ENCODE measurements around the gene GRPR. TPM values are rescaled to one million over a fixed set of nuclear protein-coding genes. Genes with fewer than 3 reads are reported as not detected.
"Not testable (repeated sequence)": the region's sequence is repeated elsewhere in the genome, so short reads cannot be mapped to it uniquely, and the experiment has no call there.

Gene GRPR
- total RNA-seq, 4 donors from 2014 or later, result not detected

DNA sequence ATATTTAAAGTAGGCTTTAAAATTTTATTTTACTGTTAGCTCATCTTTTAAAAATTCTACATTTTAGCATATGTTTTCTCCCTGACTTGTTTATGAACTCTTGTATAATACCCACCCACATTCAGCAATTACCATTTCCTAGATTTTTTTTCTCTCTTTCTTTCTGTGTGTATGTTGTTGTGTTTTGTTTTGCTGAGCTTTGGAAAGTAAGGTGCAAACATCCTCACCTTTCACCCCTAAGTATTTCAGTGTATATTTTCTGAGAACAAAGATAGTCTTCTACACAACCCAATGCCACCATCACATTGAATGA lies 18.8 kb downstream of the GRPR start:
- DNase-seq, result no peak
- H3K27me3 ChIP-seq, result no peaks in the 10 kb centered on the region
- no peak overlapping the region for H3K27ac ChIP-seq
- H3K9me3 ChIP-seq, result no peaks in the 10 kb centered on the region
- TF ChIP-seq, protein P1, sequence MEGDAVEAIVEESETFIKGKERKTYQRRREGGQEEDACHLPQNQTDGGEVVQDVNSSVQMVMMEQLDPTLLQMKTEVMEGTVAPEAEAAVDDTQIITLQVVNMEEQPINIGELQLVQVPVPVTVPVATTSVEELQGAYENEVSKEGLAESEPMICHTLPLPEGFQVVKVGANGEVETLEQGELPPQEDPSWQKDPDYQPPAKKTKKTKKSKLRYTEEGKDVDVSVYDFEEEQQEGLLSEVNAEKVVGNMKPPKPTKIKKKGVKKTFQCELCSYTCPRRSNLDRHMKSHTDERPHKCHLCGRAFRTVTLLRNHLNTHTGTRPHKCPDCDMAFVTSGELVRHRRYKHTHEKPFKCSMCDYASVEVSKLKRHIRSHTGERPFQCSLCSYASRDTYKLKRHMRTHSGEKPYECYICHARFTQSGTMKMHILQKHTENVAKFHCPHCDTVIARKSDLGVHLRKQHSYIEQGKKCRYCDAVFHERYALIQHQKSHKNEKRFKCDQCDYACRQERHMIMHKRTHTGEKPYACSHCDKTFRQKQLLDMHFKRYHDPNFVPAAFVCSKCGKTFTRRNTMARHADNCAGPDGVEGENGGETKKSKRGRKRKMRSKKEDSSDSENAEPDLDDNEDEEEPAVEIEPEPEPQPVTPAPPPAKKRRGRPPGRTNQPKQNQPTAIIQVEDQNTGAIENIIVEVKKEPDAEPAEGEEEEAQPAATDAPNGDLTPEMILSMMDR (IDR thresholded peaks at IDR 0.05), result no peak
- no peak for TF ChIP-seq POLR2A (IDR thresholded peaks at IDR 0.05)
- no peak overlapping the region for H3K4me3 ChIP-seq
- no peaks in the 10 kb centered on the region for H3K36me3 ChIP-seq
- no peaks in the 10 kb centered on the region for H3K4me1 ChIP-seq

DNA sequence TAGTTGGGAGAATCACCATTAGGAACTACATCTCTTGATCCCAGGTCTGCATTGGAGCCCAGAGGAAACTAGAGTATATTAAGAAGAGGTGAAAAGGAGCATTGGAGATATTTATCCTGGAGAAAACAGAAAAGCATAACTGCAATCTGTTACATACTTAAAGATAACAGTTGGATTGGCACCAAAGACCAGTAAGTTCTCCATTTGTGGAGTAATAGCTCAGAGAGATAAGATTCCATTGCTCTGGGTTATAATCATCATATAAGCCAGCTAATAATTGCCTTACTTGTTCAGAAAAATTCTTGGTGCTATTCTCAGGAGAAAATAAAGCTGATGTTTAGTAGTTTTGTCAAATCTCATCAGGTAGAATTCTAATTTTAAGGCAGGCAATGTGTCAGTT lies 20.6 kb downstream of the GRPR start:
- H3K9me3 ChIP-seq, result no peaks in the 10 kb centered on the region

DNA sequence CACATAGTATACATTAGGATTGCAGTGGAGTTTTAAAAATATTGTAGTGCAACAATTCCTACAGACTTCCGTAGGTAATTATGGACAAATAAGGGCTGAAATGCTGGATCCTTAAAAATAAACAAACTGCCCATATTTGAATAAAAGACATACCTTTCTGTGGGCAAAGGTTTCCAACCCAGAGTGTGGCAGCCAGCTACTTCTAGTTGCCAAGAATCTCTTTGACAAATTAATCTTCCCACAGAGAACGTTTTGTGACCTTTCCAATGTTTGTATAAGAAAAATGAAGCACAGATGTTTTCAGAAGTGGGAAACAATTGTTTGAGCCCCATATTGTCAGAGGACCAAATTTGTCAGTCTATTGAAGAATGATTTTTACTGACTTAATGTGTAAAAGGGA lies 21.1 kb downstream of the GRPR start:
- Histone ChIP-seq H3K27me3 (no peaks in the 10 kb centered on the region), H3K36me3 (no peaks in the 10 kb centered on the region), H3K4me3 (no peak overlapping the region), H3K4me1 (no peaks in the 10 kb centered on the region), H3K9me3 (no peaks in the 10 kb centered on the region), H3K27ac (no peak overlapping the region)
- no peak for TF ChIP-seq POLR2A (IDR thresholded peaks at IDR 0.05)
- TF ChIP-seq, protein P1 (IDR thresholded peaks at IDR 0.05), result no peak
- no peak for DNase-seq

More for the DNA sequence above, 20.6 kb downstream of the GRPR start:
- no peak for DNase-seq
- no peaks in the 10 kb centered on the region for H3K4me1 ChIP-seq
- no peak overlapping the region for H3K4me3 ChIP-seq
- no peaks in the 10 kb centered on the region for H3K27me3 ChIP-seq
- no peak overlapping the region for H3K27ac ChIP-seq
- no peaks in the 10 kb centered on the region for H3K36me3 ChIP-seq
- TF ChIP-seq POLR2A (IDR thresholded peaks at IDR 0.05), result no peak
- TF ChIP-seq, protein P1 (IDR thresholded peaks at IDR 0.05), result no peak

DNA sequence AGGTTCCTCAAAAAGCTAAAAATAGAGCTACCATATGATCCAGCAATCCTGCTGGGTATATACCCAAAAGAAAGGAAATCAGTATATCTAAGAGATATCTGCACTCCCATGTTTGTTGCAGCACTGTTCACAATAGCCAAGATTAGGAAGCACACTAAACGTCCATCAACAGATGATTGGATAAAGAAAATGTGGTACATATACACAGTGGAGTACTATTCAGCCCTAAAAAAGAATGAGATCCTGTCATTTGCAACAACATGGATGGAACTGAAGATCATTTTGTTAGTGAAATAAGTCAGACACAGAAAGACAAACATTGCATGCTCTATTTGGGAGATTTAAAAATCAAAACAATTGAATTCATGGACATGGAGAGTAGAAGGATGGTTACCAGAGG lies 21.7 kb downstream of the GRPR start:
- not testable (repeated sequence) for H3K27me3 ChIP-seq, H3K36me3 ChIP-seq, H3K27ac ChIP-seq, H3K9me3 ChIP-seq, H3K4me3 ChIP-seq, DNase-seq, H3K4me1 ChIP-seq

DNA sequence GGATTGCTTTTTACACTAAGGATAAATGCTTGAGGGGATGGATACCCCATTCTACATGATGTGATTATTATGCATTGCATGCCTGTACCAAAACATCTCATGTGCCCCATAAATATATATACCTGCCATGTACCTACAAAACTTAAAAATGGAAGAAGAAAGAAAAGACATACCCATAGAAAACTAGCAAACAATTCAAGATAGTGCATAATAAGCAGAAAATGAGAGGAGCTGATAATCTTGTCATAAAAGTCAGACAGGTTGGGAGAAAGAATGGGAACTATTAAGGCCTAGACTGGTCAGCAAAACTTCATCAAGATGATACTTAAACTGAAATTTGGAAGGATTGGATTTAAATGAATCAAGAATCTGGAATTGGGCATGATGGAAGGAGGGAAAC lies 22.3 kb downstream of the GRPR start:
- no peak overlapping the region for H3K27ac ChIP-seq
- H3K4me3 ChIP-seq, result no peak overlapping the region
- no peaks in the 10 kb centered on the region for H3K4me1 ChIP-seq
- TF ChIP-seq, protein P1 (IDR thresholded peaks at IDR 0.05), result no peak
- TF ChIP-seq POLR2A (IDR thresholded peaks at IDR 0.05), result no peak
- H3K36me3 ChIP-seq, result no peaks in the 10 kb centered on the region
- no peaks in the 10 kb centered on the region for H3K27me3 ChIP-seq
- no peaks in the 10 kb centered on the region for H3K9me3 ChIP-seq
- DNase-seq, result no peak

DNA sequence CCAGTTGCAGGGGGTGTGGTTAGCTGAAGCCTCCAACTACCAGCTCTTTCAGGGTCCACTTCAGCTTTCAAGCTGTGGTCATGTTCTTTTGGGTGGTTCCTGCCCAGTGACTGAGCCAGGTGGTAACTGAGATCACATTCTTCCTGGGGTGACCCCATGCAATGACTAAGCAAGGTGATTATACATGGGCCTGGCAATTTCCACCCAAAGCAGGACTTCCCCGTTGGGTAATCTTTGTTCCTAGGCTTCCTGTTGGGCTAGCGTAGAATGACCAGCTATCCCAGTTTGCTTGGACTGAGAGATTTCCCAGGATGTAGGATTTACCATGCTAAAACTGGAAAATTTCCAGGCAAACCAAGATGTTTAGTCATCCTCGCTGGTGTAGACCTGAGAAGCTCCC lies 25.5 kb downstream of the GRPR start:
- H3K9me3 ChIP-seq, result no peaks in the 10 kb centered on the region
- H3K27ac ChIP-seq, result no peak overlapping the region
- DNase-seq, result no peak
- no peak for TF ChIP-seq POLR2A (IDR thresholded peaks at IDR 0.05)
- TF ChIP-seq, protein P1 (IDR thresholded peaks at IDR 0.05), result no peak
- no peak overlapping the region for H3K4me3 ChIP-seq
- H3K36me3 ChIP-seq, result no peaks in the 10 kb centered on the region
- no peaks in the 10 kb centered on the region for H3K27me3 ChIP-seq
- no peaks in the 10 kb centered on the region for H3K4me1 ChIP-seq

Data from Peyer's patch (tissue), 4 donors.